Germinal center (tissue), 1 donor: ENCODE results near the gene KIF19.

Experiments used
- DNase-seq: peaks from one replicate; pipeline ENCODE4 v3.0.0; 2012; ENCODE audit warnings: mixed read lengths, low spot score

Gene KIF19

GRCh38 chr17:74362810-74363498, 36.9 kb downstream of the KIF19 start:
- no peak for DNase-seq

- DNase-seq, result no peak
Observed at GRCh38 chr17:74367206-74367605, 41.2 kb downstream of the KIF19 start, which contains the start of gene GPR142. Gene GPR142, plus strand, starts transcription at chr17:74367506. Its CDS starts 2,035 bp downstream, at chr17:74369541.

- DNase-seq, result peak; percentile 73
Observed at GRCh38 chr17:74368341-74369081, 42.5 kb downstream of the KIF19 start.

- DNase-seq, result no peak
Observed at GRCh38 chr17:74369221-74369620, 43.2 kb downstream of the KIF19 start.

GRCh38 chr17:74369665-74370490, 43.9 kb downstream of the KIF19 start:
- no peak for DNase-seq

- DNase-seq, result no peak
Observed at GRCh38 chr17:74371653-74372147, 45.7 kb downstream of the KIF19 start.

GRCh38 chr17:74372426-74372825, 46.4 kb downstream of the KIF19 start:
- DNase-seq, result no peak

- no peak for DNase-seq
Observed at GRCh38 chr17:74373838-74374606, 48.0 kb downstream of the KIF19 start.

GRCh38 chr17:74374858-74375257, 48.8 kb downstream of the KIF19 start:
- DNase-seq, result no peak

GRCh38 chr17:74379495-74380085, 53.6 kb downstream of the KIF19 start:
- DNase-seq, result peak; percentile 78

- no peak for DNase-seq
Observed at GRCh38 chr17:74380086-74380958, 54.3 kb downstream of the KIF19 start.

- no peak for DNase-seq
Observed at GRCh38 chr17:74380959-74381808, 55.2 kb downstream of the KIF19 start.

- DNase-seq, result no peak
Observed at GRCh38 chr17:74383141-74383540, 57.1 kb downstream of the KIF19 start.

GRCh38 chr17:74385201-74385600, 59.2 kb downstream of the KIF19 start:
- DNase-seq, result no peak

- no peak for DNase-seq
Observed at GRCh38 chr17:74386386-74386785, 60.4 kb downstream of the KIF19 start.

- no peak for DNase-seq
Observed at GRCh38 chr17:74387365-74388218, 61.6 kb downstream of the KIF19 start.

GRCh38 chr17:74389084-74389753, 63.2 kb downstream of the KIF19 start:
- no peak for DNase-seq
